GM18861 (cell line): ENCODE results near the gene MYO3A.

Experiments
- ATAC-seq: cut with Tn5 transposase; IDR thresholded peaks from one replicate; pipeline ENCODE4 v1.9.1; 2021; ENCODE audit not compliant: unreplicated experiment

Gene MYO3A

DNA sequence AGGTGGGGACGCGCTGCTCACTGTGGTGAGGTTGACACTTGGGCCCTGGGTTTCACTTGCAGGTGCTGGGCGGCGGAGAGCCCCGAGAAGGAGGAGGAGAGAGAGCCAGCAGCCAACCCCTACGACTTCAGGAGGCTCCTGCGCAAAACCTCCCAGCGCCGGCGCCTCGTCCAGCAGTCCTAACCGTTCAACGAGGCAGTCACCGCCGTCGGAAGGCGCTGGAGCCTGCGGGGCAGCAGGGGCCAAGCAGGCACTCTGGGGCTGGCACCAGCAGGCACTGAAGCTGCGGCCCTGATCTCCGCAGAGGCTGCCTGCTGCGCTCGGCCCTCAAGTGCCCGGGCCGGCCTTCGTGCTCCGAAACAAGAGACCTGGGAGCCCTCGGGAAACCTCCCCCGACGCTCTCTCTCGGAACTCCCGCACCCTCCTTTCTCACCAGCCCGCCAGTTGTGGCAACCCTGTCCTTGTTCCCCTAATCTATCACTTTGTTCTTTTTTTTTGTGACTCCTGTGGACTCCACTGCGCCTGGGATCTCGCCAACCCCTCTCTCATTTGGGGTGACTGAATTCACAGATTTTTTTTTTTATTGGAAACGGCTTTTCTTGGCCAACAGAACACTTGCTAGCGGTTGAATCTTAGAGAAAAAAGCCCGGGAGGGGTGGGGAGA lies 277.9 kb downstream of the MYO3A start:
- ATAC-seq: no peak

DNA sequence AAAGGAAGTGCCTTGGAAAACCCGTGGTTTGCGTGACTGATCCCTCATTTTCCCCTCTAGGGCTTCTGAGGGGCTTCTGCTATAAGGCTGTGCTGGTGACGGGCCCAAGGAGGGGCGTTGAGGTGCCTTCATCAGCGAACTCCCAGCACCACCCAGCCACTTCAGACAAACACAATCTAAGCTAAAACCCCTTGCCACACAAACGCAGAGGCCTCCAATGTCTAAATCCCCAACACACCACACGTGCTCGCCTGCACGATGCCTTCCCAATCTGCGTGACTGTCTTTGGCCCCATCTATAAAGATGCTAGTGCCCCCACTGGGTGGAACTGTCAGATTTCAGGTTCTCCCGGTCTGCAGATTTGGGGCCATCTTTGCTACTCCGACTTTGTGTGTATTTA lies 278.5 kb downstream of the MYO3A start:
- no peak for ATAC-seq

DNA sequence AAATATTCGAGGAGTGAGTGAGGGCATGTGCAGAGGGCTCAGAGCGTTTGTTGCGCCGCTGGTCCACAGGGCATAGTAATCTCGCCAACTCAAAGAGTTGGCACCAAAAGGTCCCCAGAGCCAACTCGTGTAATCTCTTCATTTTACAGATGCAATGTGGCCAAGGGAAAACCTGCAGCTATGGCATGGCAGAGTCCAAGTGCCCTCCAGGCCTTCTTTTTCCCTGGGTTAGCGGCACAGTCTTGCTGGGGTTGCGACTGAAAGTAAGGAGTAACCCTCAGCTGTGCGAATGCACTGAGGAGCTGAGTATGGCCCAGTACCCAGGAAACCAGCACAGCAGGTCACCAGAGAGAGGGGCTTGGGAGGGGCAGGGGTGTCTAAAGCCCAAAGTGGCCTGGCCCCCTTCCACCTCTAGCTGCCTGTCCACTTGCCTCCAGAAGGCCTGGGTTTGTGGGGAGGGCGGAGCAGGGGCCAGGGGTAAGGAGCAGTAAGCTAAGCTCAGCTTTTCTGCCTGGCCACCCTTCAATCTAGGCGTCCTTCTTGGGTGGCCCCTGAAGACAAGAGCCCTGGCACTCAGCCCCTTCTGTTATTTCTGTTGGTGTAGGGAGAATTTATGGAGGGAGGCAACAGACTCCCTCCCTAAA lies 279.2 kb downstream of the MYO3A start:
- ATAC-seq: no peak

DNA sequence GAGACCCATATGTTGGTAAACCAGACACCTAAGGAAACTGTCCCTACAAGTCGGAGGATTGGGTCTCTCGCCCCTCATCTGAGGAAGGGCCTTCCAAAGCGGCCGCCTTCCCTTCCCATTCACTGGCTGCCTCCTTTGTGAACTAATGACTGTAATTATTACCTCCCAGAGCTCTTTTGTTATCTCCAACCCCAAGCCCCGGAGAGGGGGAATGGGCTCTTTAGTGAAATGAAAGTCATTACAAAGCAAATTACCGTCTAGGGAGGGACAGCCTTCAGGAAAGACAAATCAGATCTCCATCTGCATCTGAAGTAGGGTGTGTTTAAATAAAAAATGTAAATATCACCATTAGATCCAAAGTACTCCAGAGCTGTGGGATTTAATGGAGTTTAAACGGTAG lies 280.0 kb downstream of the MYO3A start:
- no peak for ATAC-seq

DNA sequence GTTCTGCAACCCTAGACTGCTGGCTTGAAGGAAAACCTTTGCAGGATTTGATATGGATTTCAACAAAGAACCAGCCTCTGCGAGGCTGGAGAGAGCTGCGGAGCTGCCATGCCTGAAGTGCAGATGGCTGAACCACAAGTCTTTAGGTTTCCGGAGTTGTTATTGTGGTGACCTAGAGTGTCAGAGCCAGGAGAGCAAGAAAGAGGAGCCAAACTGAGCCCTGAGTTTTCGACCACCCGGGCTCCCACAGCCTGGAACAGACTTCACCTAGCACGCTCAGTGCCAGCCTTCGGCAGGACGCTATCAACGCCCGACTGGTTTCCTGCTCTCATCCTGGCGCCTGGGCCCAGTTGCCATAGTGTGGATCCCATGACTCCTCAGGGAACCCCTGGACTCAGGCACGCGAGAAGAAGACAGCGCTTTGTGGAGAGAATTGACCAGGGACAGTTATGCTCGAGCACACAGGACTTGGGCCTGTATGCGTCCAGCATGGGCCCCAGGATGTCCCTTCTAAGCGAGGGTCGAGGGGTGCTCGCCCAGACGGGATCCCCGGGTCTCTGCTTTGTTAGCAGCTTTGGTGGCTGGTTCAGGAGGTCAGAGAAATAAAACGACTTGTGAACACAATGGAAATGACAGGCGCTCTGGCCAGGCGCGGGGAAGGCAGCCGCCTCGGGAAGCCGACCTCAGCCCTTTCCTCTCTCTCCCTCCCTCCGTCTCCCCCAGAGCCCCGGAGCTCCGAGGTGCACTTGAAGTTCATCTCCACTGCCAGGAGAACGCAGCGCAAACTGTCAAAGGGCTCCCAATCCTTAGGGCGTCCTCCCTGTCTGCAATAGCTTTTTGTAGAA lies 280.7 kb downstream of the MYO3A start:
- ATAC-seq: no peak

DNA sequence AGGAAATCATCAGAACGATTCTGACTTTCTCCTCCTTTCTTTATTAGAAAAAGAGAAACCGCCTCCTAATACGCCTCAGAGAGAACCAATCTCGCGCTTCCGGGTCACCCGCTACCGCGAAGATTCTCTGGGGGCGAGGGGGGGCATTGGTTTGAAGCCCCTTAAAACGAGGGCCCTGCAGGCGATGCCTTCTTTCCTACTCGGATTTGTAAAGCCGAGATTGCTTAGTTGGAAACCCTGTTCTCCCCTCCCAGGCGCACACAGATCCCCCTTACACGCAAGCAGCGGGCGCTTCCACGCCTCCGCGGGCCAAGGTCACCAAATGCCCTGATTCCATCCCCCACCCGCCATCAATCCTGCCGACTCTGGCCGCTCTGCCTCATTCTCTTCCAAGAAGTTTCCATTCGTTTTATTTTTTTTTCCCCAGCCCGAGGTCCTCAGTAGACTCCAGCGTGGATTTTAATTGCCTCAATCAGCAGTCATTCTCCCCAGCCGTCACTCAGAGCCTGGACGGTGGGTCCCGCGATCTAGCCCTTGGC lies 281.4 kb downstream of the MYO3A start:
- ATAC-seq: no peak

DNA sequence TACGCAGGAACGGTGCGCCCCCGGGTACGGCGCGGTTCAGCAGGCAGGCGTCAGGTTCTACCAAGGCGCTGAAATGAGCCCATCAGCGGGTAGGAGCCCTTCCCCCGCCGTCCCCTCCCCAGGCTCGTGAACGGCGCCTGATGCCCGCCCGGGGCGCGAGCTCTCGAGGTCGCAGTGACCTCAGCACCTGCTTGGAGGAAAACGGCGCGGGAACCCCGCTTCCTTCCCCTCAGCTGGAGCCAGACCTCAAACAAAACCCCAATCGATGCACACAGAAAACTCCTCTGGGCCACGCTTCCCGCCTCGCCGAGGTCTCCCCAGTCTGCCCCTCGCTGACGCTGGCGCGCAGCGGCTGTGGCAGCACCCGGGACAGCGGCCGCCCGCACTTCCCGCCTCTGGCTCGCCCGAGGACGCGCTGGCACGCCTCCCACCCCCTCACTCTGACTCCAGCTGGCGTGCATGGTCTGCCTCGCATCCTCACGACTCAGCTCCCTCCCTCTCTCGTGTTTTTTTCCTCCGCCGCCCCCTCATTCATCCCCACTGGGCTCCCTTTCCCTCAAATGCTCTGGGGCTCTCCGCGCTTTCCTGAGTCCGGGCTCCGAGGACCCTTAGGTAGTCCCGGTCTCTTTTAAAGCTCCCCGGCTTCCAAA lies 282.0 kb downstream of the MYO3A start:
- no peak for ATAC-seq

DNA sequence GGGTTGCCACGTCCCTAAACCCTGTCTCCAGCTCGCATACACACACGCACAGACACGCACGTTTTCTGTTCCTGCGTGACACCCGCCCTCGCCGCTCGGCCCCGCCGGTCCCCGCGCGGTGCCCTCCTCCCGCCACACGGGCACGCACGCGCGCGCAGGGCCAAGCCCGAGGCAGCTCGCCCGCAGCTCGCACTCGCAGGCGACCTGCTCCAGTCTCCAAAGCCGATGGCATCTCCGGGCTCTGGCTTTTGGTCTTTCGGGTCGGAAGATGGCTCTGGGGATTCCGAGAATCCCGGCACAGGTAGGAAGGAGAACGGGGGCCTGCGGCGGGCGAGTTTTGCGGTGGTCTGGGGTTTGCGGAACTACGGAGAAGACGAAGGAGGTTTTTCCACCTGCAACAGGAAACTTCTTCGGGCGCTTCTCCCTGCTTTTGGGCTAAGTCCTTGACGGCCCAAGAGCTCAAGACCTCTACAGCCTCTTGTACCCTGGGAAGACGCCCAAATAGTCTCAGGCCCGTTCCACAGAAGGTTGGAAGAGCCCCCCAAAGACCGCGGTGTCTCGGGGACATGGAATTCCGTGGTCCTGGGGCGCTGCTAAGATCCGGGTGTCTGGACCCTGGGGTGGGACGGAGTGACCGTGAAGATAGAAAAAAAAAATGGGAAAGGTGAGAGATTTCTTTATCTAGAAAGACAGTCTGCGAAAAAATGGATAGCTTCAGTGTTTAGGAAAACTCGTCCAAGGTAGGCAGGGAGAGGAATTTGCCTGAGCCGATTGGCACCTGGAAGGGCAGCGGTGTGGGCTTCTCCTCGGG lies 282.8 kb downstream of the MYO3A start, which contains the start of gene GAD2:
GAD2 (plus strand) TSS at position 190 of the 811 bp plus-strand sequence; CDS start at position 226, 36 bp downstream.
- no peak for ATAC-seq

DNA sequence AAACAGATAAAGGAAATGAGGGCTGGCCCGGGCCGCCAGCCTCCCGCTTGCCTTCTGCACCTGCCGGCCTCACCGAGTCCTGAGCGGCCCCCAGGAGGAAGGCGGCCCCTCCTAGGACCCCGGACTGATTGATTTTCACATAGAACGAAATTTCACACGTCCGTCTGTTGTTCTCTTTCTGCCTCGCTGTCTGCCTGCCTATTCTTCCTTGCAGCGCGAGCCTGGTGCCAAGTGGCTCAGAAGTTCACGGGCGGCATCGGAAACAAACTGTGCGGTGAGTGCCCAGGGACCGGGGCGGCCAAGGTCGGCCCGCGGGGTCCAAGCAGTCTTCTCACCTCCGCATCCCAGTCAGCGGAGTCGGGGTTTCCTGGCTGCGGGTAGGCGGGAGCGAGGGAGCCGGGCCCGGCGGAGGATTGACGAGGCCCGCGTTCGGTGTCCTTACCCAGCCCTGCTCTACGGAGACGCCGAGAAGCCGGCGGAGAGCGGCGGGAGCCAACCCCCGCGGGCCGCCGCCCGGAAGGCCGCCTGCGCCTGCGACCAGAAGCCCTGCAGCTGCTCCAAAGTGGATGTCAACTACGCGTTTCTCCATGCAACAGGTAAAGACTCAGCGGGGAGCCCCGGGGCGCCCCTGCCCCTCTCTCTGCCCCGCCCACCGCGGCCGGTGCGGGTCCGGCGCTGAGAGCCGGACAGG lies 283.5 kb downstream of the MYO3A start:
- no peak for ATAC-seq

DNA sequence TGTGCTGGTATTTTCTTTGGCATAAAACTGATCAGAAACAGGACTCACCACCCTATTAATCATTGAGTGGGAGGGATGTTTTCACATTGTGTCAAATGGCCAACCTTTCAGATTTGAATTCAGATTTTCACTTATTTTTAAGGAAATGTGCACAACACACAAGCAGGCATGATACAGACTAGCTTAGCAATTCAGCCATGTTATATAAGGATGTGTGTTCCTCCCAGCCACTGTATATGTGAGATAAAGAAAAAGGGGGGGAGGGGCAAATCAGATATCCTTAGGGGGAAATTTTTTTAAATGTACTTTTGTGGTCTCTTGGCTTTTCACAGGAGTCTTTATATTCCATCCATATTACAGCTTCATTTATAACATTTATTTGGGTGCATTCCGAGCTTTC lies 285.6 kb downstream of the MYO3A start:
- no peak for ATAC-seq

DNA sequence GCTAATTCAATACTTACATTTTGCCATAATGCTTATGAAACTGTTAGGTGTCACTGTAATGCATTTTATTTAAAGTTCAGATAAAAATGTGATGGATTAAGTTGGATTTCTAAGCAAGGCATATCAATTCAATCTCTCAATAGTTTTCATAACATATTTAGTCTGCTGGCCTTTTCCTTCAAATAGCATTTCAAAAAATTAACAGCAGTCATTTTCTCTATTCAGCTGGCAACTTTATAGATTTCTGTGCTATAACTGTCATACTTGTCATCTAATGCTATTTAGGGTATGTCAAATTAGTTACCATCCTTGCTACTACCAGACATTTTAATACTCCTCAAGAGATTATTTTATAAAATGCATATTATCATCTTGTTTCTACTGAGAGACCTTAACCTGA lies 286.9 kb downstream of the MYO3A start:
- ATAC-seq: no peak

DNA sequence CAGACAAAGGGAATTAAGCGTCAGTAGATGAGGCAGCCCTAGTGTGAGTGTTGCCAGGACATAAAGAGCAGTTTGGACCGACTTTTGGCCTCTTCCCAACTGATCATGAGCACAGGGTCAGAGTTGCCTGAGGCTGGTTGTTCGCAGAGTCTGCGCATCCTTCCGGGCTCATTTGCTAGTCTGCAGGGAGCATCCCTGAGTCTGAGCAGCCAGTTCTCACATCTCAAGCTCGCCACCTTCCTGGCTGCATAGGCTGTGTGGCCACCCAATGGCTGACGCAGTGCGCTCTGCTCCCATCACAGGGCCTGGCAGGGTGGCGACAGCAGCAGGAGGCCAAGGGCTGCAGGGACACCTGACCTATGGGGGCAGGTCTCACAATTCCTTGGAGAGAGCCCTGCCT lies 287.5 kb downstream of the MYO3A start:
- ATAC-seq: no peak

DNA sequence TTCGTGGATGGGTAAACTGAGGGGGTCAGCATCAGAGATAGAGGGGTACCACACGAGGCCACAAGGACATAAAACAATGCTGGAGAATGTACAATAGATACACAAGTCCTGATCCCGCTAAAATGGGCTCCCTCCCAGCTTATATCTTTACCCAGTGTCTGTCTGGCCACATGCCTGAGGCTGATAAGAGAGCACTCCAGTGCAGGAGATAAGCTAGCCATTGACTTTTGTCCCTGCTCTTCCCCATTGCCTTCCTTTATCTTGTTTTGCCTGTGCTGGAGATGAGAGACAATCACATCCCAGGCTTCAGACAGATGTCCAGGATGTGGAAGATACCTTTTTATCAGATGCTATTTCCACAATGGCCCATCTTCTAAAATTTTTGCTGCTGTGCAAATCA lies 288.5 kb downstream of the MYO3A start:
- ATAC-seq: no peak

DNA sequence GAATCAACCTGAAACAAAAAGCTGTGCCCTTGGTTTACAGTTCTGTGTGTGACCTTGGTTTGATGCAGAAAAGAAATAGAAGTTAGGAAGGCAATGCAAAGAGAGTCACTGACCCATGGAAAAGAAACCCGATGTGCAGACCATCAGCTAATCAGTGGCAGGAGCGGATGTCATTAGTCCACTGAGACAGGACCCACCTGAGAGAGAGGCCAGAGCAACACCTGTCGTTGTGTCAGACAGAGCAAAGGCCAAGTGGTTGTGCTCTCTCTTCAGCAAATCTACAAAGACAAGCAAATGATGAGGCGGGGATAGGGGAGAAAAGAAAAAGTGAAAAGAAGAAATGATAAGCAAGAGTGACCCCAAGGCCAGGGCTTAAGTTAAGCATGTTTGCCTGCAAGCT lies 291.3 kb downstream of the MYO3A start:
- ATAC-seq: no peak

DNA sequence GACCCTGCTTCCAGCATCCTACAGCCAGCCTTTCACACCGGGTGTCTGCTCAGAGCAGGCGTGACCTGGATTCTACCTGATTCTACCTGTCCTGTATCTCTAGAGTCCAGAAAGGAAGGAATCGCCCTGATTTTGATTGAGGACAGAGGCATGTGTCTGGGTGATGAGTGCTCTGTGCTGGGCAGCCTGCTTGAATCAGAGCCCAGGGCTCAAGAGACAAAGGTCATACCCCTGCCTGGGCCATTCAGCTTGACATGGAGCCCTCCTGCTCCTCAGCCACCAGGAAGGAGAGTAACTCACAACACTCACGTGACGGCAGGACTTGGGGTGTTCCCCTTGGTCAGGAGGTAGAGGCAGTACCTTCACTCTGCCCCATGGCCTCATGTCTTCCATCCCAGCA lies 293.8 kb downstream of the MYO3A start:
- no peak for ATAC-seq

DNA sequence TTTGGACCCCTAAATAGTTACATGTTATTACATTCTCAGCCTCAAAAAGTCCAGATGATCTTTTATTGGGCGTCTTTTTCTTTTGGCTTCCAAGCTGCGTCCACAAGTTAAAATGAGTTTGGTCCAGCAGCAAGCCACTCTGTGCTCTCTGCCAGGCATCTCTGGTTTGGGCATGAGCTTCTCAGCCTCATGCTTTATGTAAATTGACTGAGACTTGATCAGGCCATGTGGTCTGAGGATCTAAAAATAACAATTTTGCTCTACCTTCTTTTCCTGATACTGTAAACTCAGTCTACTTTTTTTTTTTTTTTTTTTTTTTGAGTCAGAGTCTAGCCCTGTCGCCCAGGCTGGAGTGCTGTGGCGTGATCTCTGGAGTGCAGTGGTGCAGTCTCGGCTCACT lies 298.1 kb downstream of the MYO3A start:
- no peak for ATAC-seq

DNA sequence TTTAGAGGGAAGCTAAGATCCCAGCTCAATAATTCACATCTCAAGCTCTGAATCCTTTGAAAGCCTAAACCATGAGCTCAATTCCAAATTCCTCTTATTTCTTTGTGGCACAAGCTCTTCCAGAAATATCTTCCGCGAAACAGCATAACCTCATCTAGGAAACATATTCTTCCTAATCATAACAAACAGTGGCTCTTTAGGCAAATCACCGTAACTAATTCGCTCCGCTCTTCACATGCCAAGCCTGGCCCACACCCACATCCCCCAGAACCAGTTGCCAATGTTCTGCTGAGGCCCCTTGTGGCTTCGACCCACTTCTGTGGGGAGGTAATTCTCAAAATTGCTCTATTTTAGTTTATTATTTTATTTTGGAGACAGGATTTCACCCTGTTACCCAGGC lies 301.7 kb downstream of the MYO3A start:
- no peak for ATAC-seq

DNA sequence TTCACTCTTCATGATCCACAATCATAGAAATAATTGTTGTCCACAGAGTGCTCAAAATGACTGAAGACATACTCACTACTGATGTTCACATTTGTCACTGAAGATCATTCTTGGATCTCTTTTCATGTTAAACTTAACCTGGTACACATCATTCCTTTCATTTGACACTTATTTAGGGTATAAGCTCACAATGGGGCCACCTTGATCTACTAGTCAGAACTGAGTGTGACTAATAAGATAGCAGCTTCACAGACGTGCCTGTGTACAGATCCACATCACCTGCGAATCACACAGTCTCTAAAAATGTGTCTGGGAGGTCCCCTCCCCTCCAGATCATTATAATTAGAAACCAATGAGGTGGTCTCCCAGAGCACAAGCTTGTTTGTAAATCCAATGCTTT lies 304.3 kb downstream of the MYO3A start:
- ATAC-seq: no peak

DNA sequence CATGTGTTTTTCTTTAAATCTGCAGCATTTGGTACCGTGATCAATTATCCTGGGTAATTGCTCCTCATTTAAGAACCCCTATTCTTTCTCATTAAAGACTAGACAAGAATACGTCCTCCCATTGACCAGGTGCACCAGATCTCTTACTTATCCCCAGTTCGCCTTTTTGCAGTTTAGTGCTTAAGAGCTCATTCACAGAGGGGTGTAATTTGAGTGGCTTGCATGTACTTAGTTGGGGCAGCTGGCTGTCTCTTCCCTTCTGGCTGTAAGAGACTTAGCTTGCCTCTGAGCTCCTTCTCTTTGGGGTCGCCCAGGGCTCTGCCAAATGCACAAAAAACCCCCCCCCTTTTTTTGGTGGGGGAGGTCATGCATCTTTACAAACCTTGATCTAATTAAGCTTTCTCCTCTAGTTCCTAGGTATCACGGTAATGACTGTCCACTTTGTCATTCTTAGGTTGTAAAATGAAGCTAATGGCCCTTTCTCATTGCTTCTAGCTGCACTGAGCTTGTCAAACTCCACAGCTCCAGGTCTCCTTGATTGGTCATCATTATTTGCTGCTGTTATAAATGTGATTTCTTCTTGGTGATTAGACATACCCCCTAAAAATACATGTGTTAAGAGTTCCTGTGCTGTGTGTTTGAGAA lies 308.8 kb downstream of the MYO3A start:
- ATAC-seq: no peak
